Left ventricle myocardium inferior (tissue), 1 donor: Measurements from ENCODE around the gene RPRD1A. TPM values are rescaled to one million over a fixed set of nuclear protein-coding genes. Genes with fewer than 3 reads are reported as not detected.

ENCODE experiments used
- DNase-seq: peaks from one replicate; pipeline ENCODE4 v3.0.0-alpha.2; 2020
- H3K27ac ChIP-seq: fragments of 200-600 bp; replicated peaks from 2 replicates; pipeline ENCODE4 v1.8.0; 2021
- H3K27me3 ChIP-seq: fragments of 200-600 bp; 2 replicates; pipeline ENCODE4 v1.8.0; 2021; ENCODE audit warnings: low read depth
- H3K36me3 ChIP-seq: fragments of 200-600 bp; 2 replicates; pipeline ENCODE4 v1.8.0; 2021
- H3K4me1 ChIP-seq: fragments of 200-600 bp; 2 replicates; pipeline ENCODE4 v1.8.0; 2021
- H3K4me3 ChIP-seq: fragments of 200-600 bp; 2 replicates; pipeline ENCODE4 v1.8.0; 2021; ENCODE audit warnings: mild to moderate bottlenecking, moderate library complexity
- H3K9me3 ChIP-seq: fragments of 200-600 bp; replicated peaks from 2 replicates; pipeline ENCODE4 v1.8.0; 2021
- intact Hi-C: fragments of 100-400 bp; cut with micrococcal nuclease; formaldehyde crosslinking; loops from one replicate; pipeline ENCODE4 v1.11.0; 2022
- total RNA-seq: library from RNA; stranded (reverse); fragmentation: NEBNext Ultra II Directional; extraction: Animal tissue kit (Norgen Biotek cat#: 25700); gene quantifications from one replicate; pipeline ENCODE4 v1.2.1, GENCODE V29; 2021
- TF ChIP-seq, protein P1 (sequence below): fragments of 200-600 bp; IDR thresholded peaks from 2 replicates; pipeline ENCODE4 v1.8.0; 2021; ENCODE audit warnings: antibody characterized with exemption, mild to moderate bottlenecking, borderline replicate concordance
- donor health status: DM: no; HTN: yes; CAD: no; lungs with severe emphysema.

Gene RPRD1A
- total RNA-seq, 1 donor from 2014 or later = 53.4 TPM

DNA sequence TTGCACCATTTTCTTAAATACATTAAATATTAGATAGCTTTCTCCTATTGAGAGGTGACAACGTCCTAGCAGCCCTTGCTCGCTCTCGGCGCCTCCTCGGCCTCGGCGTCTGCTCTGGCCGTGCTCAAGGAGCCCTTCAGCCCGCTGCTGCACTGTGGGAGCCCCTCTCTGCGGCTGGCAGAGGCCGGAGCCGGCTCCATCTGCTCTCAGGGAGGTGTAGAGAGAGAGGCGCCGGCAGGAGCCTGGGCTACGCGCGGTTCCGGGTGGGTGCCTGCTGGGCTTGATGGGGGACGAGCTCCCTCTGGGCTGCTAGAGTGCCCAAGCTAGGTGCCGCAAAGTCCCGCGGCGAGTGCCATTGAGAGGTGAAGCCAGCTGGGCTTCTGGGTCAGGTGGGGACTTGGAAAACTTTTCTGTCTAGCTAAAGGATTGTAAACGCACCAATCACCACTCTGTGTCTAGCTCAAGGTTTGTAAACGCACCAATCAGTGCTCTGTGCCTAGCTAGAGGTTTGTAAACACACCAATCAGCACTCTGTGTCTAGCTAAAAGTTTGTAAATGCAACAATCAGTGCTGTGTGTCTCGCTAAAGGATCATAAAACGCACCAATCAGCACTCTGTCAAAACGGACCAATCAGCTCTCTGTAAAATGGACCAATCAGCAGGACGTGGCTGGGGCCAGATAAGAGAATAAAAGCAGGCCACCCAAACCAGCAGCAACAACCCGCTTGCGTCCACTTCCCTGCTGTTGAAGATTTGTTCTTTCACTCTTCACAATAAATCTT is 3.1 kb downstream of the RPRD1A start:
- intact Hi-C loops = no loop called here
- TF ChIP-seq, protein P1, sequence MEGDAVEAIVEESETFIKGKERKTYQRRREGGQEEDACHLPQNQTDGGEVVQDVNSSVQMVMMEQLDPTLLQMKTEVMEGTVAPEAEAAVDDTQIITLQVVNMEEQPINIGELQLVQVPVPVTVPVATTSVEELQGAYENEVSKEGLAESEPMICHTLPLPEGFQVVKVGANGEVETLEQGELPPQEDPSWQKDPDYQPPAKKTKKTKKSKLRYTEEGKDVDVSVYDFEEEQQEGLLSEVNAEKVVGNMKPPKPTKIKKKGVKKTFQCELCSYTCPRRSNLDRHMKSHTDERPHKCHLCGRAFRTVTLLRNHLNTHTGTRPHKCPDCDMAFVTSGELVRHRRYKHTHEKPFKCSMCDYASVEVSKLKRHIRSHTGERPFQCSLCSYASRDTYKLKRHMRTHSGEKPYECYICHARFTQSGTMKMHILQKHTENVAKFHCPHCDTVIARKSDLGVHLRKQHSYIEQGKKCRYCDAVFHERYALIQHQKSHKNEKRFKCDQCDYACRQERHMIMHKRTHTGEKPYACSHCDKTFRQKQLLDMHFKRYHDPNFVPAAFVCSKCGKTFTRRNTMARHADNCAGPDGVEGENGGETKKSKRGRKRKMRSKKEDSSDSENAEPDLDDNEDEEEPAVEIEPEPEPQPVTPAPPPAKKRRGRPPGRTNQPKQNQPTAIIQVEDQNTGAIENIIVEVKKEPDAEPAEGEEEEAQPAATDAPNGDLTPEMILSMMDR = no peak
- H3K9me3 ChIP-seq = no peaks in the 10 kb centered on the region
- H3K4me1 ChIP-seq = peaks cover 38% of the 10 kb centered on the region
- no peak overlapping the region for H3K4me3 ChIP-seq
- no peak for DNase-seq
- no peaks in the 10 kb centered on the region for H3K36me3 ChIP-seq
- H3K27me3 ChIP-seq = no peaks in the 10 kb centered on the region
- H3K27ac ChIP-seq = no peak overlapping the region

DNA sequence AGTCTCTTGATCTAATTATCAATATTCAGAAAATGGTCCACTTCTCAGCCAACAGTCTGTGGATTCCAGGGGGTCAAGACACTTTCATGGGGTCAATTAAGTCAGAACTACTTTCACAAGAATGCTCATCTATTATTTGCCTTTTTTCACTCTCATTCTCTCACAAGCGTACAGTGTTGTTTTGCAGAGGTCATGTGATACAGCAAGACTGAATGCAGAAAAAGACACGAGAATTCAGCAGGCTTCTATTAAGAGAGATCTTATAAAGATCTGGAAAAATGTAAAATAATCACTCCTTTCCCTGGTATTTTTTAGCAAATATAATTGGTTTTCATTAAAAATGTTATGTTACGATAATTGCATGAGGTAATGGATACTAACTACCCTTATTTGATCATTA is 8.7 kb downstream of the RPRD1A start:
- intact Hi-C loops = no loop called here
- peaks cover 25% of the 10 kb centered on the region for H3K4me1 ChIP-seq
- H3K9me3 ChIP-seq = no peaks in the 10 kb centered on the region
- no peak overlapping the region for H3K27ac ChIP-seq
- H3K27me3 ChIP-seq = no peaks in the 10 kb centered on the region
- DNase-seq = no peak
- TF ChIP-seq, protein P1 = no peak
- no peak overlapping the region for H3K4me3 ChIP-seq
- H3K36me3 ChIP-seq = no peaks in the 10 kb centered on the region

DNA sequence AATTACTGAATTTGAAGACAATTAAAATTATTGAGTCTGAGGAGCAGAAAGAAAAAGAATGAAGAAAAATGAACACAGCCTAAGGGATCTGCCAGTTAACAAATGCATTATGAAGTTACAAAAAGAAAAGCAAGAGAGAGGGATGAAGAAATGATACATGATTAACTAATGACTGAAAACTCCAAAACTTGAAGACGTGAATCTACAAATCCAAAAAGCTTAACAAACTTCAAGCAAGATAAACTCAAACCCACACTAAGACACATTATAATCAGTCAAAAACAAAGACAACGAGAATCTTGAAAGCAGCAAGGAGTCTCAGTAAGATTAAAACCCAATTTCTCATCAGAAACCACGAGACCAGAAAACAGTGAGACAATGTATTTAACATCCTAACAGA is 15.6 kb downstream of the RPRD1A start:
- Histone ChIP-seq H3K27ac (no peak overlapping the region), H3K9me3 (peaks cover 37% of the 10 kb centered on the region), H3K4me1 (peaks cover 17% of the 10 kb centered on the region), H3K4me3 (no peak overlapping the region), H3K27me3 (no peaks in the 10 kb centered on the region), H3K36me3 (peaks cover 4% of the 10 kb centered on the region)
- intact Hi-C loops = no loop called here
- TF ChIP-seq, protein P1 = no peak
- DNase-seq = no peak

DNA sequence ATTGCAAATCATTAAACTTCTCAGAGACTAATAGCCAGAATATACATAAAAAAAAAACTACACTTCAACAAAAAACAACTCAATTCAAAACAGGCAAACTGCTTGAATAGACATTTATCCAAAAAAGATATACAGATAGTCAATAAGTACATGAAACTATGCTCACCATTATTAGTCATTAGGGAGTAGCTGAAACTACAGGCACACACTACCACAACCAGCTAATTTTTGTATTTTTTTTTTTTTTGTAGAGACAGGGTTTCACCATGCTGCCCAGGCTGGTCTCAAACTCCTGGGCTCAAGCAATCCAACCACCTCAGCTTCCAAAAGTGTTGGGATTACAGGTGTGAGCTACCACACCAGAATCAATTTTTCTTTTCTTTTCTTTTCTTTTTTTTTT is 16.9 kb downstream of the RPRD1A start:
- TF ChIP-seq, protein P1 = no peak
- intact Hi-C loops = no loop called here
- Histone ChIP-seq H3K4me1 (peaks cover 21% of the 10 kb centered on the region), H3K9me3 (peaks cover 37% of the 10 kb centered on the region), H3K27me3 (no peaks in the 10 kb centered on the region), H3K27ac (no peak overlapping the region), H3K4me3 (no peak overlapping the region), H3K36me3 (peaks cover 4% of the 10 kb centered on the region)
- DNase-seq = no peak

DNA sequence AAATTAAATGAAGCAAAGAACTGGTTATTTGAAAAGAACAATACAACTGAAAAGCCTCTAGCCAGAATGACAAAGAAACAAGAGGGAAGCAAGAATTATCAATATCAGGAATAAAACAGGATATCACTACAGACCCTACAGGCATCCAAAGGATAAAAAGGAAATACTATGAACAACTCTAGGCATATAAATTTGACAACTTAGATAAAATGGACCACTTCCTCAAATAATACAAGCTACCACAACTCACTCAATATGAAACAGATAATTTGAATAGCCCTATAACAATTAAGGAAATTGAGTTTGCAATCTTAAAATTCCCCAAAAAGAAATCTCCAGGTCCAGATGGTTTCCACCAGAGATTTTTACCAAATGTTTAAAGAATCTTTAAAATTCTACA is 19.8 kb downstream of the RPRD1A start:
- TF ChIP-seq, protein P1 = no peak
- intact Hi-C loops = no loop called here
- Histone ChIP-seq H3K27ac (no peak overlapping the region), H3K27me3 (no peaks in the 10 kb centered on the region), H3K36me3 (peaks cover 4% of the 10 kb centered on the region), H3K9me3 (peaks cover 36% of the 10 kb centered on the region), H3K4me1 (peaks cover 15% of the 10 kb centered on the region), H3K4me3 (no peak overlapping the region)
- DNase-seq = no peak
